B cell (primary cell): ENCODE data around the gene SULT2A1. TPM values are rescaled to one million over a fixed set of nuclear protein-coding genes. Genes with fewer than 3 reads are reported as not detected.
"Not testable (repeated sequence)": the region's sequence is repeated elsewhere in the genome, so short reads cannot be mapped to it uniquely, and the experiment has no call there.

Experiments
- ATAC-seq: fragments of 200-7000 bp; cut with Tn5 transposase; one replicate; pipeline ENCODE4 v1.10.0; 2021; ENCODE audit warnings: low read depth, mild to moderate bottlenecking, moderate number of reproducible peaks, moderate library complexity
- CTCF ChIA-PET: fragments of 350-600 bp; sonication (Branson Sonifier 250); formaldehyde crosslinking; loops from one replicate; lab custom pipeline; 2021; ENCODE audit warnings: antibody characterized with exemption, inconsistent platforms; lab: Charles Lee
- POLR2A ChIA-PET: fragments of 350-600 bp; sonication (Branson Sonifier 250); formaldehyde crosslinking; loops from one replicate; lab custom pipeline; 2021; ENCODE audit warnings: antibody characterized with exemption; lab: Charles Lee
- DNase-seq: peaks from one replicate; pipeline ENCODE4 v3.0.0; 2013
- H2AFZ ChIP-seq: 2 replicates; pipeline ENCODE4 v1.6.1; 2012; ENCODE audit warnings: mild to moderate bottlenecking, low read depth, low read length; ENCODE audit not compliant: insufficient read depth, poor library complexity, severe bottlenecking
- H3K27ac ChIP-seq, 2 donors: 1 replicate in 1 of 2; 2 replicates in 1 of 2; pipeline ENCODE4 v1.5.1; 2012 to 2013; ENCODE audit warnings: low read length in 2 of 2, mild to moderate bottlenecking in 2 of 2, moderate library complexity in 1 of 2
- H3K27me3 ChIP-seq, 4 experiments: fragments of 200-600 bp in 1 of 4; sonication (generic) in 1 of 4; replicated peaks in 1 of 4; 1 replicate in 2 of 4; 2 replicates in 2 of 4; pipeline versions ENCODE4 v1.6.1 to v1.7.0; 2013 to 2016; ENCODE audit warnings: low read length in 3 of 4, mild to moderate bottlenecking in 2 of 4, mixed read lengths in 1 of 4, moderate library complexity in 1 of 4; ENCODE audit not compliant: insufficient read depth in 4 of 4, control insufficient read depth in 3 of 4; ENCODE audit errors: control extremely low read depth in 1 of 4
- H3K36me3 ChIP-seq, 2 experiments: replicated peaks in 1 of 2; 1 replicate in 1 of 2; 2 replicates in 1 of 2; pipeline versions ENCODE4 v1.6.1 to v1.7.1; 2013; ENCODE audit warnings: low read length in 1 of 2; ENCODE audit not compliant: insufficient read depth in 2 of 2, control insufficient read depth in 1 of 2; ENCODE audit errors: control extremely low read depth in 1 of 2, extremely low read depth in 1 of 2
- H3K4me1 ChIP-seq, 2 donors: fragments of 200-600 bp in 1 of 2; sonication (generic) in 1 of 2; 1 replicate in 1 of 2; 2 replicates in 1 of 2; pipeline versions ENCODE4 v1.5.1 to v1.6.1; 2013 to 2017; ENCODE audit warnings: low read length in 2 of 2; ENCODE audit not compliant: control insufficient read depth in 2 of 2, insufficient read depth in 2 of 2
- H3K4me2 ChIP-seq: replicated peaks from 2 replicates; pipeline ENCODE3; 2012; ENCODE audit warnings: mild to moderate bottlenecking, low read depth, low read length; ENCODE audit not compliant: poor library complexity, severe bottlenecking
- H3K4me3 ChIP-seq, 5 experiments: fragments of 200-600 bp in 1 of 5; sonication (generic) in 1 of 5; 1 replicate in 3 of 5; 2 replicates in 2 of 5; pipeline versions ENCODE4 v1.5.1 to v1.7.0; 2011 to 2016; ENCODE audit warnings: low read length in 4 of 5, mild to moderate bottlenecking in 4 of 5, low read depth in 2 of 5, control low read depth in 1 of 5, moderate library complexity in 1 of 5; ENCODE audit not compliant: insufficient read depth in 1 of 5; ENCODE audit errors: control extremely low read depth in 1 of 5, extremely low read depth in 1 of 5
- H3K79me2 ChIP-seq: fragments of 200-600 bp; sonication (generic); one replicate; pipeline ENCODE4 v1.6.0; 2016; ENCODE audit warnings: low read length; ENCODE audit not compliant: control insufficient read depth, insufficient read depth
- H3K9ac ChIP-seq: fragments of 200-600 bp; sonication (generic); 2 replicates; pipeline ENCODE4 v1.6.1; 2017; ENCODE audit warnings: mild to moderate bottlenecking, low read length, moderate library complexity
- H3K9me3 ChIP-seq, 3 donors: one replicate each; pipeline versions ENCODE4 v1.6.1 to v1.7.1; 2013; ENCODE audit warnings: low read length in 2 of 3; ENCODE audit not compliant: control insufficient read depth in 2 of 3, insufficient read depth in 1 of 3; ENCODE audit errors: control extremely low read depth in 1 of 3
- H4K20me1 ChIP-seq: 2 replicates; pipeline ENCODE4 v1.6.0; 2012; ENCODE audit warnings: mild to moderate bottlenecking, low read length; ENCODE audit not compliant: insufficient read depth, control insufficient read depth, poor library complexity, severe bottlenecking
- H3K27ac Mint-ChIP-seq: one replicate; pipeline ENCODE4 v1.8.0; 2021; ENCODE audit warnings: mixed read lengths
- H3K27me3 Mint-ChIP-seq: one replicate; pipeline ENCODE4 v1.8.0; 2021; ENCODE audit warnings: mixed read lengths
- H3K4me1 Mint-ChIP-seq: one replicate; pipeline ENCODE4 v1.8.0; 2021; ENCODE audit warnings: mixed read lengths
- H3K4me3 Mint-ChIP-seq: one replicate; pipeline ENCODE4 v1.8.0; 2021; ENCODE audit warnings: mixed read lengths
- H3K9me3 Mint-ChIP-seq: one replicate; pipeline ENCODE4 v1.8.0; 2022; ENCODE audit warnings: mixed read lengths; ENCODE audit not compliant: insufficient read depth
- CTCF ChIP-seq: fragments of 200-600 bp; IDR thresholded peaks from one replicate; pipeline ENCODE4 v1.8.0; 2022; ENCODE audit warnings: antibody characterized with exemption, mild to moderate bottlenecking
- EZH2 ChIP-seq: IDR thresholded peaks from 2 replicates; pipeline ENCODE4 v1.6.1; 2012; ENCODE audit warnings: borderline replicate concordance, low read depth, mild to moderate bottlenecking, moderate library complexity, low read length; ENCODE audit not compliant: insufficient read depth, poor library complexity, severe bottlenecking
- WGBS: methylation state at CpG from one replicate; pipeline ENCODE4 v1.1.5; 2013; ENCODE audit warnings: missing lambda C conversion rate; ENCODE audit not compliant: insufficient coverage; 5-methylcytosine and 5-hydroxymethylcytosine counted together
- intact Hi-C: fragments of 100-400 bp; cut with micrococcal nuclease; formaldehyde crosslinking; loops from one replicate; pipeline ENCODE4 v1.10.0; 2022
- polyA plus RNA-seq: library from polyadenylated mRNA; depleted of rRNA; stranded (reverse); fragments of >200 nt; gene quantifications from 2 replicates; pipeline ENCODE4 v1.2.3, GENCODE V29; 2012
- total RNA-seq, 2 donors: library from RNA; stranded (reverse); fragments of 120-200 nt in 1 of 2; gene quantifications; 1 replicate in 1 of 2; 2 replicates in 1 of 2; pipeline versions ENCODE4 v1.2.3 to v1.2.4, GENCODE V29; 2013 to 2022

The SULT2A1 gene
- total and polyA plus RNA-seq, 2 donors (not counting 1 experiment from before 2014, with no cell fraction given): not detected

- no peaks in the 10 kb centered on the region for H3K4me1 Mint-ChIP-seq
- no peak overlapping the region for H3K27ac Mint-ChIP-seq
- H4K20me1 ChIP-seq: no peaks in the 10 kb centered on the region
- H3K4me3 Mint-ChIP-seq: no peak overlapping the region
- H3K4me3 ChIP-seq: no peak overlapping the region
- H3K79me2 ChIP-seq: no peaks in the 10 kb centered on the region
- ATAC-seq (no peak), DNase-seq (no peak)
- ChIA-PET CTCF (no interaction called here), POLR2A (no interaction called here)
- 73% methylated on average over 4 of the region's 5 CpGs for WGBS
- H3K4me1 ChIP-seq: no peaks in the 10 kb centered on the region
- H3K27me3 ChIP-seq: peaks cover 0 to 5% (median 2%) of the 10 kb centered on the region in 4 experiments
- peaks cover 7% of the 10 kb centered on the region for H3K27me3 Mint-ChIP-seq
- no peak overlapping the region for H3K27ac ChIP-seq
- intact Hi-C loops: no loop called here
- no peak for TF ChIP-seq EZH2
- TF ChIP-seq CTCF: no peak
- H3K9me3 Mint-ChIP-seq: peaks cover 2% of the 10 kb centered on the region
- H2AFZ ChIP-seq: no peak overlapping the region
- no peak overlapping the region for H3K9ac ChIP-seq
- H3K36me3 ChIP-seq: no peaks in the 10 kb centered on the region
- H3K4me2 ChIP-seq: no peak overlapping the region
- peaks cover 0 to 5% (median 0%) of the 10 kb centered on the region in 3 donors for H3K9me3 ChIP-seq
These were observed 4.4 kb downstream of the SULT2A1 start for GRCh38 chr19:47881757-47882156.

GRCh38 chr19:47879385-47879784 is 6.7 kb downstream of the SULT2A1 start:
- H3K27ac ChIP-seq, POLR2A ChIA-PET, CTCF ChIA-PET, intact Hi-C loops, H3K9me3 Mint-ChIP-seq, H3K36me3 ChIP-seq, H3K4me2 ChIP-seq, H3K4me3 ChIP-seq, H3K4me3 Mint-ChIP-seq, ATAC-seq, DNase-seq, H2AFZ ChIP-seq, H3K9me3 ChIP-seq, H3K9ac ChIP-seq, H4K20me1 ChIP-seq, H3K27me3 ChIP-seq, H3K27ac Mint-ChIP-seq, H3K4me1 Mint-ChIP-seq, H3K79me2 ChIP-seq, H3K4me1 ChIP-seq: not testable (repeated sequence)
- peaks cover 14% of the 10 kb centered on the region for H3K27me3 Mint-ChIP-seq
- no CpG with 5 or more reads among the region's 4 CpGs for WGBS
